ENCODE measurements around the gene SPEG. TPM values are rescaled to one million over a fixed set of nuclear protein-coding genes. Genes with fewer than 3 reads are reported as not detected.

Gene SPEG
- total RNA-seq, 6 experiments from 2014 or later: 0.24 to 1.5 (median 0.48) TPM

- Histone ChIP-seq H3K9me3 (no peaks in the 10 kb centered on the region), H3K27me3 (no peaks in the 10 kb centered on the region), H3K36me3 (no peaks in the 10 kb centered on the region), H3K27ac (no peak overlapping the region), H3K4me1 (no peaks in the 10 kb centered on the region), H3K4me3 (no peak overlapping the region)
- TF ChIP-seq CTCF (IDR thresholded peaks at IDR 0.05): no peak
- no peak for TF ChIP-seq POLR2A (IDR thresholded peaks at IDR 0.05)
- DNase-seq (no peak), ATAC-seq (peak in 1 of 4 donors; percentile 29)
- WGBS (ENCODE audit: insufficient coverage, low coverage, low lambda C conversion rate, missing lambda C conversion rate): 38% methylated on average over 3 of the region's 4 CpGs
- intact Hi-C loops (cut with DNase I): loop anchor here in 1 of 2 donors (10.0 kb wide), 1 partner anchor 64 kb away; no protein-coding TSS in a partner anchor
Measured at GRCh38 chr2:219470429-219470828, 35.8 kb downstream of the SPEG start.

GRCh38 chr2:219471476-219472371 is 37.1 kb downstream of the SPEG start:
- no peaks in the 10 kb centered on the region for H3K27me3 ChIP-seq
- 64% methylated on average over 2 of the region's 22 CpGs for WGBS (ENCODE audit: insufficient coverage, low coverage, low lambda C conversion rate, missing lambda C conversion rate)
- ATAC-seq: no peak
- intact Hi-C loops (cut with DNase I): loop anchor here in 1 of 2 donors (10.0 kb wide), 1 partner anchor 63 kb away; no protein-coding TSS in a partner anchor
- no peak overlapping the region for H3K27ac ChIP-seq
- H3K9me3 ChIP-seq: no peaks in the 10 kb centered on the region
- TF ChIP-seq CTCF (IDR thresholded peaks at IDR 0.05): no peak
- TF ChIP-seq POLR2A (IDR thresholded peaks at IDR 0.05): no peak
- no peak for DNase-seq
- no peaks in the 10 kb centered on the region for H3K36me3 ChIP-seq
- no peaks in the 10 kb centered on the region for H3K4me1 ChIP-seq
- no peak overlapping the region for H3K4me3 ChIP-seq

GRCh38 chr2:219472629-219473187 is 38.1 kb downstream of the SPEG start:
- DNase-seq: no peak
- Histone ChIP-seq H3K27ac (no peak overlapping the region), H3K4me1 (no peaks in the 10 kb centered on the region), H3K4me3 (no peak overlapping the region), H3K27me3 (no peaks in the 10 kb centered on the region), H3K36me3 (no peaks in the 10 kb centered on the region), H3K9me3 (no peaks in the 10 kb centered on the region)
- no peak for TF ChIP-seq CTCF (IDR thresholded peaks at IDR 0.05)
- TF ChIP-seq POLR2A (IDR thresholded peaks at IDR 0.05): no peak
- intact Hi-C loops (cut with DNase I): loop anchor here in 1 of 2 donors (10.0 kb wide), 1 partner anchor 62 kb away; no protein-coding TSS in a partner anchor
- ATAC-seq: no peak
- 100% methylated on average over 1 of the region's 12 CpGs for WGBS (ENCODE audit: insufficient coverage, low coverage, low lambda C conversion rate, missing lambda C conversion rate)

GRCh38 chr2:219473511-219473910 is 38.9 kb downstream of the SPEG start:
- TF ChIP-seq POLR2A (IDR thresholded peaks at IDR 0.05) (no peak), CTCF (IDR thresholded peaks at IDR 0.05) (no peak)
- Histone ChIP-seq H3K27me3 (no peaks in the 10 kb centered on the region), H3K4me1 (no peaks in the 10 kb centered on the region), H3K27ac (no peak overlapping the region), H3K9me3 (no peaks in the 10 kb centered on the region), H3K36me3 (no peaks in the 10 kb centered on the region), H3K4me3 (no peak overlapping the region)
- WGBS (ENCODE audit: insufficient coverage, low coverage, low lambda C conversion rate, missing lambda C conversion rate): no CpG with 5 or more reads among the region's 18 CpGs
- no peak for DNase-seq
- no peak for ATAC-seq
- intact Hi-C loops (cut with DNase I): loop anchor here in 1 of 2 donors (10.0 kb wide), 1 partner anchor 61 kb away; no protein-coding TSS in a partner anchor

Measured in right lobe of liver (tissue), 6 donors.